ENCODE data around the gene PSRC1.

DNA sequence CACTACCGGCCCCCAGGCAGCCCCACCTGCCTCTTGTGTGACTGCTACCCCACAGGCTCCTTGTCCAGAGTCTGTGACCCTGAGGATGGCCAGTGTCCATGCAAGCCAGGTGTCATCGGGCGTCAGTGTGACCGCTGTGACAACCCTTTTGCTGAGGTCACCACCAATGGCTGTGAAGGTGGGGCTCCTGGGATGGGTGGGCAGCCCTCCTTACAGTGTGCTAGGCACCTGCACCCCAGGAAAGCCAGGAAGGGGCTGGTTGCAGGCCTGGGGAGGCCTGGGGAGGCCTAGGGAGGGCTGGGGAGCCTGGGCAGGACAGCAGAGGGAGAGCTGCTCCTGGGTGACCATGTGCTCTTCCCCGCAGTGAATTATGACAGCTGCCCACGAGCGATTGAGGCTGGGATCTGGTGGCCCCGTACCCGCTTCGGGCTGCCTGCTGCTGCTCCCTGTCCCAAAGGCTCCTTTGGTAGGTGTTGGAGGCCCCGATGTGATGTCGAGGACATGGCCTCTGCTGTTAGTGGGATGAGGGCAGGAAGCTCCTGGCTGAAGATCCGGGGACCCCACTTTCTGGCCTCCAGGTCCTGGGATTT is 17.1 kb downstream of the PSRC1 start:
- TF ChIP-seq, protein P1, sequence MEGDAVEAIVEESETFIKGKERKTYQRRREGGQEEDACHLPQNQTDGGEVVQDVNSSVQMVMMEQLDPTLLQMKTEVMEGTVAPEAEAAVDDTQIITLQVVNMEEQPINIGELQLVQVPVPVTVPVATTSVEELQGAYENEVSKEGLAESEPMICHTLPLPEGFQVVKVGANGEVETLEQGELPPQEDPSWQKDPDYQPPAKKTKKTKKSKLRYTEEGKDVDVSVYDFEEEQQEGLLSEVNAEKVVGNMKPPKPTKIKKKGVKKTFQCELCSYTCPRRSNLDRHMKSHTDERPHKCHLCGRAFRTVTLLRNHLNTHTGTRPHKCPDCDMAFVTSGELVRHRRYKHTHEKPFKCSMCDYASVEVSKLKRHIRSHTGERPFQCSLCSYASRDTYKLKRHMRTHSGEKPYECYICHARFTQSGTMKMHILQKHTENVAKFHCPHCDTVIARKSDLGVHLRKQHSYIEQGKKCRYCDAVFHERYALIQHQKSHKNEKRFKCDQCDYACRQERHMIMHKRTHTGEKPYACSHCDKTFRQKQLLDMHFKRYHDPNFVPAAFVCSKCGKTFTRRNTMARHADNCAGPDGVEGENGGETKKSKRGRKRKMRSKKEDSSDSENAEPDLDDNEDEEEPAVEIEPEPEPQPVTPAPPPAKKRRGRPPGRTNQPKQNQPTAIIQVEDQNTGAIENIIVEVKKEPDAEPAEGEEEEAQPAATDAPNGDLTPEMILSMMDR (IDR thresholded peaks at IDR 0.05), result no peak
- TF ChIP-seq POLR2A (IDR thresholded peaks at IDR 0.05), result no peak
